GM23248 (cell line): ENCODE measurements around the gene UNC5A.

Experiments
- EZH2 ChIP-seq: fragments of 200-600 bp; sonication (generic); IDR thresholded peaks from 2 replicates; pipeline ENCODE4 v1.6.1; 2018; ENCODE audit warnings: antibody characterized with exemption, mild to moderate bottlenecking; ENCODE audit not compliant: insufficient read depth, poor library complexity, severe bottlenecking
- EZH2phosphoT487 ChIP-seq: fragments of 200-600 bp; sonication (generic); IDR thresholded peaks from 2 replicates; pipeline ENCODE4 v1.6.1; 2018; ENCODE audit warnings: antibody characterized with exemption, moderate library complexity, mild to moderate bottlenecking, low read depth; ENCODE audit not compliant: insufficient read depth

DNA sequence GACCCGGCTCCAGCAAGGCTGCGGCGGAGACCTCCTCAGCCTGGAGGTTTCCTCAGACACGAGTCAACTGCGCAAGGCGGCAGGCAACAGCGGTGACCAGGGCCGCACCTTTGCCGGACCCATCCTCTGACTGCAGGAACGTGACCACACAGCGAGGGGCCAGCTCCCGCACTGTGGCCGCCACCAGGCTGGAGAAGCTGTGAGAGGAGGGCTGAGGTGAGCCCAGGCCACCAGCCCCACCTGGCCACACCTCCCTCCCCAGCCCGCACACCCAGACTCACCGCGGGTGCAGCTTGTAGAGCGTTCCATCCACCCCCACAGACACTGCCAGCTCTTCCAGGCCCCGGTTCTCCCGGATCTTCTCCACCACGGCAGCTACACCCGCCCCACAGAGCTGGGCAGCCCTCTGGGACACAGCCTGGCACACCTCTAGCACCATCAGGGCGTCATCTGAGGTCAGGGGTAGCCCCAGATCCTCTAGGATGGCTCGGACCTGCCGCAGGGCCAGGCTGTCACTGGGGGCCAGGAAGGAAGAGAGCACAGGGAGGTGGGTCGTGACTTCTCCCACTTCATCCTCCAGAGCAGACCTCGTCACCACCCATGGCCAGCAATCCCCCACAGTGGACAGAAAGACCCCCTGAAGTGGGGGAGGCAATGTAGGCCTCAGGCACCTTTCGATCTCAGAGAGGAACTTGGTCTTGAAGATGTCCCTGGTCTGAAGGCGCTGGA, 70.8 kb downstream of the UNC5A start:
- TF ChIP-seq EZH2 = no peak
- TF ChIP-seq EZH2phosphoT487 = no peak
